GM21515 (cell line): Measurements from ENCODE around the gene RRP12.

ENCODE experiments used
- ATAC-seq: cut with Tn5 transposase; IDR thresholded peaks from one replicate; pipeline ENCODE4 v1.9.1; 2021; ENCODE audit not compliant: unreplicated experiment

RRP12 gene

DNA sequence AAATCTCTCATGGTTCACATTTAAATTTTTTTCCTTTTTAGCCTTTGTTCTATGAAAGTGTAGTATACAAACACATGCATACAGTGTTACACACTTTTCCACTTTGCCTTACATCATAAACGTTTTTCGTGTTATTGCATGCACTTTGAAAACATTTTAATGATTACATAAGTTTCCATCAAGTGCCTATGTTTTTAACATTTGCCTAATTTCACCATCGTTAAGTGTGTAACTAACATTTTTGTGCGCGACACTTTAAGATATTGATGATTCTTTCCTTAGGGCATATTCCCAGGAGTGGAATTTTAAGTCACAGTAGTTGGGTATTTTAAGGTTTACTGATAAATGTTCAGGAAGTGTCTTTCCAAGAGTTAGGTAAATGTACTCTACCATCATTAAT, 65.1 kb downstream of the RRP12 start:
- ATAC-seq = no peak

DNA sequence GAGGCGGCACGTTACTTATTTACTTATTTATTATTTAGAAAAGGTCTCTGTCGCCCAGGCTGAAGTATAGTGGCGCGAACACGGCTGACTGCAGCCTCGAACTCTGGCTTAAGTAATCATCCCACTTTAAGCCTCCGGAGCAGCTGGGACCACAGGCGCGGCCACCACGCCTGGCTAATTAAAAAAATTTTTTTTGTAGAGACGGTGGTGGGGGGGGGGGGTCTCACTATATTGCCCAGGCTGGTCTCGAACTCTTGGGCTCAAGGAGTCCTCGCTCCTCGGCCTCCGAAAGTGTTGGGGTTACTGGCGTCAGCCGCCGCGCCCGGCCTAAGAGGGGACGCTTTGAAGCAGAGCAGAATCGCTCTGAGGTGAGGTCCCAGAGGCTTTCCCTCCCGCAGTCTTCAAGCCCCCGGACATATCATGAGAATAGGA, 65.9 kb downstream of the RRP12 start:
- no peak for ATAC-seq

DNA sequence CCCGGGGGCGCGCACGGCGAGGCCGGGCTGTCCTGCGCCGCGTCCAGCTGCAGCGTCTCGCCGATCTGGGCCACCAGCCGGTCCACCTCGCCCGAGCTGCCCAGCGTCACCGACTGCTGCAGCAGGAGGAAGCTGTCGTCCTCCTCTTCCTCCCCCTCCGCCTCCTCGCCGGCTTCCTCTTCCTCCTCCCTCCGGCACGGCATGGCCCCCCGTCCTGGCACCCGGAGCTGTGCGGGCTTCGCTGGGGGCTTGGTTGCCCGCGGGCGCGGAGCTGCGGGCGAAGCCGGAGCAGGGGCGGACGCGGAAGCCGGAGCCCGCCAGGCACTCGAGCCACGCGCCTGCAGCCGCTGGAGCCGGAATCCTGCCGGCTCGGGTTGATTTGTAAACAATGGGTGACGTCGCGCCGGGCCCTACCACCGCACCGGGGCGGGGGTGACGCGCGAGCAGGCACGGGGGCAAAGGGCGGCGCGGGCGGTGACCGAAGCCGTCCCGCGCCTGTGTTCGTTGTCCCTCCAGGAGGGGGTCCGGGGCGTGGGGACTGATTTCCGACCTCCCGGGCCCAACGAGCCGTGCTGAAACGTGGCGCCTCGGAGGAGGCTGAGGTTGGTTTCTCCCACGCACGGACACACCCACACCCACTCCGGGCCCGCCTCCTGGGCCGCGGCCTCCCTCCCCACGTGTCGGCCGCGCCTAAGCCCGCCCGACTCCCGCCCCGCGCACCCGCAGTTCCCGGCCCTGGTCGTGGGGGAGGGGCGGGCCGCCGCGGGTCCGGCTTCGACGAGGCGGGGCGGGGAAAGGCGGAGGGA, 66.6 kb downstream of the RRP12 start, which contains the start of gene FRAT2:
Gene FRAT2 (minus strand): TSS at position 360 of the 806 bp plus-strand sequence. CDS start 157 bp downstream, at position 203.
- peak; percentile 83 for ATAC-seq

DNA sequence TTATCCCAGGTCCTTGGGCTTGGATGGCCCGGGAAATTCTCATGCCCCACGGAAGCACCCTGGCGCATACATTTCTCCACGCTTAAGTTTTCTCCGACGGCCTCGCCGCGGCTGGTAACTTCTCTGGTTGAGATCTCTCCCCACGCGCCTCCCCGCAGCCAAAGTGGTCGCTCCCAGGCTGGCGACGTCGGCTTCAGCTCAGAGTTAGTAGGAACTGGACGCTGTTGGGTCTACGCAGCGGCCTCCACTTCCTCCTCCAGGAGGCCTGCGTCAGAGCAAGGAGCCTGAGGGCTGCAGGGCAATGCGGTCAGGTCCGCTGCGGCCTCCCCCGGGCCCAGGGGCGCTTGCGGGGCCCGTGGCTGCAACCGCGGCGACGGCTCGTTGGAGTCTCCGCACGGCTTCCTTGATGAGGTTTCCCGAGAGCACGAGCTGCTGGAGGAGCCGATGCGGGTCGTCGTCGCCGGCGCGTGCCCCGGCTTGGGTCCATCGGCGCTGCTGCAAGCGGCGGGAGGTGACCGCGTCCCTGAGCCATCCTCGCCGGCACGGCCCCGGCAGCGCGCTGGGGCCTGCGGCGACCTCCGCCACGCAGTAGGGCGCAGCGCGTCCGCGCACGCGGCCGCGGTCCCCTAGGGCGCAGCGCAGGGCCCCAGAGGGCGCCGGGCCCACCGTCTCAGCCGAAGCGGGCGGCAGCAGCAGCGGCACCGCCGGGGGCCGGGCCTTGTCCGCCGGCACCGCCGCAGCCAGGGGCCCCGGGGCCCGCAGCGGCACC, 67.4 kb downstream of the RRP12 start:
- ATAC-seq = peak; percentile 25

DNA sequence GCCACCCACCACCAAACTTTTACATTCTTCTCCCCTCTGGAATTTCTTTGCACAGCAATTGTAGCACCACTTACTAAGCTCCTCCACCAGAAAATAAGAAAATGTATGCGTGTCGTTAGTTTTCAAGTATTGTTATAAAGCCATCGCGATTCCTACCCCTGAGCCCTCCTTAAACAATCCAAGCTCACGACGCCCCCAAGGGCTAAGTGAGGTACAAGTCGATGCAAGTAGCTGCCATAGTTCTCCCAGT, 67.9 kb downstream of the RRP12 start:
- no peak for ATAC-seq

DNA sequence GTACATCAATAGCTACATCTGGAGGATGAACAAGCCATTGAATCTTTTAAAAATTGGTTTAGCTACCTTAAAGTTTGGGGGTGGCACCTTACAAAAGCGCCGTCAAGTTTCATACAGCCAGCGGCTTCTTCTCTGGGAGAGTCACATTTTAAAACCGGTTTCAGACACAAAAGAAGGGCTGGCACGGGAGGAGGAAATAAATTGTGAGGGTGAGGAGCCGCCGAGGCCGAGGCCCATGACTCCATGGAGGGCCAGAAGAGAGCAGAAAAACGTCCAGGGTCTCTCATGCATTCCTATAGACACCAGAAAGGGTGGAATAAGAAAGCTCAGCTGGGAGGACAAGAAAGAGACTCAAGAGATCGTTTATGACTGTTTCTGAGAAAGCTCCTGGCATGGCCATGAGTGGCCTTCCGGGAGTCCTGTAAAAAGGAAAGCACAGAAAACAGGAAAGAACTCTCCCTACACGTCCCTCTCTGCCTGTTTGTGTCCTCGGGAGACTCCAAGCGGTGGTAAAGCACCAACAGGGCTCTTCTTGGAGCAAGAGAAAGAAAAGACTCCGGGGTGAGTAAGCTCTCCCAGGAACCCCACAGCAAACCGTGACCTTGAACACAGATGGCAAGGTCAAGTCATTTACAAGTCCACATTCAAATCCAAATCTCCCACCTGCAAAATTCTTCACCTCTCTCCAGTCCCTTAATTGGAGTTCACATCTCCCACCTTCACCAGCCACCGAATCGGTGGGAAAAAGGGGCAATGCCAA, 68.4 kb downstream of the RRP12 start:
- ATAC-seq = no peak

DNA sequence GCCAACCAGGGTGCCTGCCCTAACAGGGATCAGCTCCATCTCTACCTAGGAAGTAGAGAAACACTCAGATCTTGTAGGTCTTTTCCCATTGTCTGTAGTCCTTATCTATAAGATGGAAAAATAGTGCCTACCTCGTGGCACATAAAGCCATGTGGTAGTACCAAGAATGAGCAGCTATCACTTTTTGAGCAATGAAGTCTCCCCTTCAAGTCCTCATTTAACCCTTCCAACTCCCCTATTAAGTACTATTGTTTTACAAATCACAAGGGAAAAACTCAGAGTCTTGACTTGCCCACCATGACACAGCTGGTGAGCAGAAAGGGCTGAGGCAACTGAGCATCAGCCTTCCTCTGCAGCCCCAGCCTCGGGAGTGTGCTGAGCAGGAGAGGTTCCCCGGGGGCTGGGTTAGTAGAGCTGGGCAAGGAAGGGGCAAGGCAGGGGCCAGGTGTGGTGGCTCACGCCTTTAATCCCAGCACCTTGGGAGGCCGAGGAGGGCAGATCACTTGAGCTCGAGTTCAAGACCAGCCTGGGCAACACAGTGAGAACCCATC, 69.9 kb downstream of the RRP12 start:
- ATAC-seq = no peak

DNA sequence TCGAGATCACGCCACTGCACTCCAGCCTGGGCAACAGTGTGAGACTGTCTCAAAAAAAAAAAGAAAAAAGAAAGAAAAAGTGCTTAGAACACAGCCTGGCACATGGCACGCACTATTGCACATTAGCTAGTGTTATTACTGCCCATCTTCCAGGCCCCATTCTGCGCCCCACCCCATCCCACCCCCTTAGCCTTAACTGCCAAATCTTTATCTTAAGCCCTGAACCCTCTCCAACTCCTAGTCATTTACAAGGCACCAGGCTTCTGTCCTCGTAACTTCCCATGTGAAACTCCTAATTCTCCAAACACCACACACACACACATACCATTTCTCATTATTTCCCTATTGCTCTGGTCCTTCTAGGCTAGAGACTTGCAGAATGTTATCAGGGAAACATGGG, 71.4 kb downstream of the RRP12 start:
- no peak for ATAC-seq

DNA sequence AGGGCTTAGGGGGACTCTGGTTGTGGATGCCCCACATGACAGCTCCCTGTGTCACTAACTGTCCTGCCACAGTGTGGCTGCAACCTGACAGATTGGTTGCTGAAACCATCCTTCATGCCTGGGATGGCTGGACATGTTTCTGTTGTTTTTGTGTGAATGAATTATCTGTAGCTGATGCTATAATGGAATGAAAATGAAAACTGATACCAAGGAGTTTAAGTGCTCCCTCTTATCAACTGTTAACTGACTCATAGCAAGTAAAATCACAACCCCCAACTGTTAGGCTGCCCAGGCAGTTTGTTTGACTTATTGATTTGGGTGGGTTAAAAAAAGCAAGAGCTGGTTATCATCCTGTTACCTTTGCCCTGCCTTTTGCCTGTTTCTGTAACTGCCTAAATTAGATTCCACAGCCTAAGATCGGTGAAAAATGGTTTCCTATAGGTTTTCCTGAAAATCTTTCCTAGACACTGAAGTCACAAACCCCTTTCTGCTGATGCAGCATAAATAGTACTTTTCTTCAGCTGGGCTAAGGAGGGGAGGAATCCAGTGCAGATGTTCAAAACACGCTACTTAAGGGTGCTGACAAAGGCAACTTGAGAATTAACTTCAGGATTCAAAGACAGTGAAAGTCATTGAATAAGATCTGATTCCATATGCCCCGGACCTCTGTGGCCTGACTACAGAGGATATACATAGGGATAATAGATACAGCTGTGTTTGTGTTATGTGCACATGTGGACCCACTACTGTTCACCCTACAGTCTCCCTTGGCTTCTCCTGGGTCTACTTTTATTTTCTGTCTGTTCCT, 72.3 kb downstream of the RRP12 start:
- no peak for ATAC-seq

DNA sequence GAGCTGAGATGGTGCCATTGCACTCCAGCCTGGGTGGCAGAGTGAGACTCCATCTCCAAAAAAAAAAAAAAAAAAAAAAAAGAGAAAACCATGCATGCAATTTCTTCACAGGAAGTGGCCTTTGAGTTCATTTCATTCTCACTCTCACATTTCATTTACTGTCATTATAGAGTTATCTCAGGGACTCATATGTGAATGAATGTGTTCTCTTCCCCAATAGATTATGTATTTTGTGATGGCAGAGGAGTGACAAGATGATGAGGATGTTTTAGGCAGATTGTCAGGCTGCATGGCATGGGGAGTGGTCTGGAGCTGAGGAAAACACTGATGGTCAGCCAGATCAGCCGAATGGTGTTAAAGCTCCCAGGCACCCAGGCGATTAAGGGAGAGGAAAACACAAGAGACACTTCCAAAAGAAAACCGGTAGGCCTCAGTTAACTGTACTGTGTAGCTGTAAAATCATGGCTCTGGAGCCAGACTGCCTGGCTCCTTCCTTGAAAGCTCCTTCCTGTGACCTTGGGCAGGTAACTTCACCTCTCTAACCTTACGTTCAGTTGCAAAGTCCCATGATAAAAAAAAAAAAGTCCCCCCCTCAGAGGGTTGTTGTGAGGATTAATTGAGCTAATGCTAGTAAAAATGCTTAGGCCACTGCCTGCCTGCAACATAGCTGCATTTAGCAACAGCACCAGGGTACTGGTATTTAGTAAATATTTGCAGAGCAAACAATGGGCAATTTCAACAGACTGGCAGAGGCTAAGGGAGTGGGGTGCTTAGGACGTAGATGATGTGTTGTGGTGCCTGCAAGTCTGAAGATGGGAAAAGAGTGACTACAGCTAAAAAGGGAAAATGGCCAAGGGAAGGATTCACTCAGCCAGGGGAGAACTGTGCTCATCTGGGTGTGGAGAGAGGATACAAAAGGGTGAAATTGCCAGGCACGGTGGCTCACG, 73.5 kb downstream of the RRP12 start:
- ATAC-seq = no peak

DNA sequence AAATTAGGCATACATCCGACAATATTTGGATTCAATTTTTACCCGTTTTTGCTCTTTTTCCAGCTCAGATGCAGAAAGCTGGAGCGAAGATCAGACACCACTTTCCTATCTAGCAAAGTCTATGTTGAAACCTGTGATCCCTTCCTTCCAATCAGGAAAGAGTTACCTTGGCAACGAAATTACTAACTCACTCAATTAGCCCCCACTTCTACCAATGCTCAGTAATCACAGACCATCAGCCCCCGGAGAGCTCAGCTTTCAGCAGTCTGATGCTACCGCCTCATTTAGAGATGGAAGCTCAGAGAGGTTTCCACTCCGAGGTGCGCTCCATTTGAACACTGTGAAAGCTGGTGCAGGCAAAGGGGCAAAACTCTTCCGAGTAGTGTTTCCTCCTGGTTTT, 75.4 kb downstream of the RRP12 start:
- no peak for ATAC-seq

DNA sequence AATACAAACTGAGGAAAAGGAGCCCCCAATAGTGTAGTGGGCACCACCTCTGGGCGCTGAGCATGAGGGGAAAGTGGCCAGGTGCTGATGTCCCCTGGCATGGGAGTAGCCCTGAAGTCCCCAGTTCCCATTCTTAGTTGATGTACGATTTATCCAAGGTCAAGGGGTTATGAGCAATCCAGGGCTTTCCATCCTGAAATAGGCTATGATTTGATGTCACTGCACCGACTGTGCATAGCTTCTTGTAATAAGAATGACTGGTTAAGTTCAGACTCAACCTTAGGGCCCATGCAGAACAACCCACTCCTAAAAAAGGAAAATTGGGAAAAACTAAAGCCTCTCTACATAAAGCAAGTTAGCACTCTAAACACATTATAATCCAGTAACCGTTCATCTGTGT, 77.6 kb downstream of the RRP12 start:
- ATAC-seq = no peak

DNA sequence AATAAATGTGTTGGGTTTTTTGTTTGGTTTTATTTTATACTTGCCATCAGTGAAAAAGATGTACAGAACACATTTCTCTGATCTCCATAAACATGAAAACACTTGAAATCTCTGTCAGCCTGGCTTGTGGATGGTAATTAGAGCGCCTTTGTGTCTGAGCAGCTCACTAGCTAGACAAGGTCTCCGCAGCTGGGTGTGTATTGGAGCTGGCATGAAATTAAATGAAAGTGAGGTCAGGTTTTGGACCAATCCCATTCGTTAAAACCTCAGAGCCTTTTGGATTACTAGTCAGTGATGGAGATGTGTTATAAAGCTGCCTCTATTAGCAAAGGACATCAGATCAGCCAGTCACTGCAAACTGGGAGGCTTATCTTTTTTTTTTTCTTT, 79.3 kb downstream of the RRP12 start:
- ATAC-seq = no peak

DNA sequence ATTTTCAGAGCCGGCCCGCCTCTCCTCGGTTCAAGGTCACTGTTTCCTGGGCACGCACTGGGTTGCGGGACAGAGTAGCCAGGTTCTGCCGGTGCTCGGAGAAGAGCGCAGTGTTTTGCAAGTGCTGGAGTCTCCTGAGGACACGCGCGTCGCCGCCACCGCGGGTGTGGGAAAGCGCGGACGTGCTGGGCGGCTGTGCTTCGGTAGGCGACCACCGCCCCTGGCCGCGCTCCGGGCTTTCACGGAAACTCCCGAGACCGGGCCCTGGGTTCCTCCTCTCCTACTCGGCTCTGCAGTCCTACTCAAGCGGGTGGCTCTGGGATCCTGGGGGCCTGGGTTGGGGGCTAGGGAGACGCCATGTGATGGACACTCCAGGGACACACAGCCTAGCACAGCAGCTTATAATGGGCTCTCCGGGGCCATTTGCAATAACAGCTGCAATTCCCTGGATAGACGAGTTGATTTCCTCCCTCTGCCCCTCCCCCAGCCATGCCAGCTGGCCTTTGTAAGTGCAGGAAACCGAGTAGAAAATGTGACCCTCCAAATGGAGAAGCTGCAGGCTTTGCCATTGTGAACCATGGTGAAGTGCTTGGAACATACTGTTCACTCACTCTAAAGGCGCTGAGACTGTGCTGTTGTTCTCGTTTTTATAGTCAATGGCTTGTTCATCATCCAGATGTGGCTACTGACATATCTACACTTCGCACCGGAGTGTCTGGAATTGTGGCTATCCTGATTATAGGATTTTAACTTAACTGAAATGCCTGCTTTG, 79.9 kb downstream of the RRP12 start:
- ATAC-seq = no peak

DNA sequence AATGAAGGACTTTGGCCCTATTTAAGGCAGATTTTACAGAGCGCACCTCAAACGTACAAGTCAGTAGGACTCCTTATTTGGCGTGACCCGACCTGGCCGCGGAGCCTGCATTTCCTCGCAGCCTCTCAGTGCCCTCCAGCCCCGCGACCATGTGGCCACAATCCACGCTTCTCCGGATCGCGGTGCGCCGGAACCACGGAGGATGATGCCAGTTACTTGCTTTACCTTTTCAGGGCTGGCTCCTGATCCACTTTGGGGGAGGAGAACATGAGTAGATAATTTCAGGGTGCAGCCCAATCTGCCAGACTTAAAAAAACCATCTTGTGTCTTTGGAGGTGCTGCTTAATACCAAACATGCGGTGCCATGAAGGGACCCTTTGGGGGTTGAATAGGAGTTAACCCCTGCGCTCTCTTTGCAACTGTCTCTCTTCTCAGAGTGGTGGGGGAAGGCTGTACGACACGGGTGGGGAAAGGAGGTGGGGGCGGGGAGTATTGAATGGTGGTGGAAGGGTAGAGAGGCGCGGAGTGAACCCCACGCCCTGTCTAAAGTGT, 80.6 kb downstream of the RRP12 start:
- no peak for ATAC-seq

DNA sequence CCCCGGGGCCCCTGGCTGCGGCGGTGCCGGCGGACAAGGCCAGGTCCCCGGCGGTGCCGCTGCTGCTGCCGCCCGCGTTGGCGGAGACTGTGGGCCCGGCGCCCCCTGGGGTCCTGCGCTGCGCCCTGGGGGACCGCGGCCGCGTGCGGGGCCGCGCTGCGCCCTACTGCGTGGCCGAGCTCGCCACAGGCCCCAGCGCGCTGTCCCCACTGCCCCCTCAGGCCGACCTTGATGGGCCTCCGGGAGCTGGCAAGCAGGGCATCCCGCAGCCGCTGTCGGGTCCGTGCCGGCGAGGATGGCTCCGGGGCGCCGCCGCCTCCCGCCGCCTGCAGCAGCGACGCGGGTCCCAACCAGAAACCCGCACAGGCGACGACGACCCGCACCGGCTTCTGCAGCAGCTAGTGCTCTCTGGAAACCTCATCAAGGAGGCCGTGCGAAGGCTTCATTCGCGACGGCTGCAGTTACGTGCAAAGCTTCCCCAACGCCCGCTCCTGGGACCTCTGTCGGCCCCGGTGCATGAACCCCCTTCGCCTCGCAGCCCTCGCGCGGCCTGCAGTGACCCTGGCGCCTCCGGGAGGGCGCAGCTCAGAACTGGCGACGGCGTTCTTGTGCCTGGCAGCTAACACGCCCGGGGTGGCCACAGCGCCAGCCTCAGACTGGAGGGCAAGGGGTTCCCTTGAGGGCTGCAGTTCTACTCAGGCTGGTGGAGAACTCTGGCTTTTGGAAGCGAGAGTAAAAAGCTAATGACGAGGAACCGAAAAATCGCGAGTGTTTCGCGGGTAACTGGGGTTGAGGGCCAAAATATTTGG, 81.3 kb downstream of the RRP12 start:
- peak; percentile 27 for ATAC-seq

DNA sequence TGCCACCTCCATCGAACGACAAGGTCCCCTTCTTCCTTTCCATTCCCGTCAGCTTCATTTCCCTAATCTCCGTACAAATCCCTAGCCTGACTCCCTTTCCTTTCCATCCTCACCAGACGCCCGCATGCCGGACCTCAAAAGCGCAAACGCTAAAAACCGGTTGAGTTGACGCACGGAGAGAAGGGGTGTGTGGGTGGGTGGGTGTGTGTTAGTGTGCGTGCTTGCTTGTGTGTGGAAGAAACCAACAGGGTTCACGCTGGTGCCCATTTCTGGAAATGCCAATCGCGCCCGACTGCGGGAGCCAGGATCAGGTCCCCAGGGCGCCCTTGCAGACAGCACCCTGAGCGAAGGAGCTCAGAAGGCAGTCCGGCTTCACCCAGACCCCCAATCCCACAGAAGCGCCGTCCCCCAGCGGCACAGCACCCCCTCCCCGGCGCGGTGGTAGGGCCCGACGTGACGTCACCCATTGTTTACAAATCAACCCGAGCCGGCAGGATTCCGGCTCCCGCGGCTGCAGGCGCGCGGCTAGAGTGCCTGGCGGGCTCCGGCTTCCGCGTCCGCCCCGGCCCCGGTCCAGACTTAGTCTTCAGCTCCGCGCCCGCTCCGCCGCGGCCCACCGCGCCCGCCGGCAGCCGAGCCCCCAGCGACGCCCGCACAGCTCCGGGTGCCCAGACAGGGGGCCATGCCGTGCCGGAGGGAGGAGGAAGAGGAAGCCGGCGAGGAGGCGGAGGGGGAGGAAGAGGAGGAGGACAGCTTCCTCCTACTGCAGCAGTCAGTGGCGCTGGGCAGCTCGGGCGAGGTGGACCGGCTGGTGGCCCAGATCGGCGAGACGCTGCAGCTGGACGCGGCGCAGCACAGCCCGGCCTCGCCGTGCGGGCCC, 82.1 kb downstream of the RRP12 start, which contains the start of gene FRAT1:
Gene FRAT1 (plus strand): TSS at position 500 of the 880 bp plus-strand sequence. CDS start 183 bp downstream, at position 683.
- peak; percentile 64 for ATAC-seq
